AG04450 (cell line): ENCODE results near the gene ZSCAN12. TPM values are rescaled to one million over a fixed set of nuclear protein-coding genes. Genes with fewer than 3 reads are reported as not detected.

Experiments used
- CTCF ChIA-PET: fragments of 300-600, 350-600 bp; formaldehyde crosslinking; extraction: SDS; loops from one replicate; lab custom pipeline; 2022; ENCODE audit warnings: antibody characterized with exemption, inconsistent platforms; lab: Charles Lee
- POLR2A ChIA-PET: fragments of 350-600 bp; formaldehyde crosslinking; extraction: SDS; loops from one replicate; lab custom pipeline; 2021; ENCODE audit warnings: antibody characterized with exemption, inconsistent platforms; lab: Yijun Ruan, JAX
- DNase-seq: peaks from one replicate; pipeline ENCODE4 v3.0.0-alpha.2; 2011; ENCODE audit warnings: low read depth, low spot score
- H3K27ac ChIP-seq: one replicate; pipeline ENCODE4 v1.5.1; 2012; ENCODE audit warnings: low read depth, low read length, control low read depth
- H3K27me3 ChIP-seq: one replicate; pipeline ENCODE4 v1.6.0; 2012; ENCODE audit warnings: low read length; ENCODE audit not compliant: control insufficient read depth, insufficient read depth
- H3K4me3 ChIP-seq: 2 replicates; pipeline ENCODE4 v1.5.1; 2011; ENCODE audit warnings: mild to moderate bottlenecking, low read depth, low read length, control low read depth
- H3K9me3 ChIP-seq: 2 replicates; pipeline ENCODE4 v1.5.1; 2012; ENCODE audit warnings: low read length; ENCODE audit not compliant: control insufficient read depth, insufficient read depth
- CTCF ChIP-seq: IDR thresholded peaks from 2 replicates; pipeline ENCODE4 v1.5.1; 2011; ENCODE audit warnings: low read depth, low read length, control low read depth, inconsistent platforms
- polyA plus RNA-seq: library from polyadenylated mRNA; depleted of rRNA; stranded (reverse); fragments of >200 nt; gene quantifications from 2 replicates; pipeline ENCODE4 v1.2.3, GENCODE V29; 2011

ZSCAN12 gene
- polyA plus RNA-seq, 1 experiment, result 5.5 TPM

- DNase-seq, result no peak
- ChIA-PET POLR2A (no interaction called here), CTCF (no interaction called here)
- no peak overlapping the region for H3K4me3 ChIP-seq
- peaks cover 16% of the 10 kb centered on the region for H3K27me3 ChIP-seq
- H3K27ac ChIP-seq, result no peak overlapping the region
- H3K9me3 ChIP-seq, result no peaks in the 10 kb centered on the region; the same call in none of the 2 replicates
- no peak for TF ChIP-seq CTCF
These were observed 54.3 kb downstream of the ZSCAN12 start for GRCh38 chr6:28345201-28345600.

- no peak for DNase-seq
- Histone ChIP-seq H3K27ac (no peak overlapping the region), H3K27me3 (peaks cover 16% of the 10 kb centered on the region), H3K4me3 (no peak overlapping the region), H3K9me3 (no peaks in the 10 kb centered on the region; the same call in 1 of the 2 replicates)
- ChIA-PET POLR2A (no interaction called here), CTCF (no interaction called here)
- no peak for TF ChIP-seq CTCF
These were observed 55.5 kb downstream of the ZSCAN12 start for GRCh38 chr6:28343898-28344677.

GRCh38 chr6:28340310-28341095 lies 59.0 kb downstream of the ZSCAN12 start:
- Histone ChIP-seq H3K27me3 (peaks cover 9% of the 10 kb centered on the region), H3K27ac (no peak overlapping the region), H3K9me3 (no peaks in the 10 kb centered on the region; the same call in 1 of the 2 replicates), H3K4me3 (no peak overlapping the region)
- TF ChIP-seq CTCF, result no peak
- POLR2A ChIA-PET, result no interaction called here
- CTCF ChIA-PET, result interaction anchor here (0.8 kb wide), 1 partner anchor 14 kb away, joined by 4 read pairs; no protein-coding TSS in a partner anchor
- DNase-seq, result no peak

- no peak overlapping the region for H3K27ac ChIP-seq
- ChIA-PET CTCF (no interaction called here), POLR2A (no interaction called here)
These were observed 62.4 kb downstream of the ZSCAN12 start for GRCh38 chr6:28337121-28337520.

More at GRCh38 chr6:28337121-28337520, 62.4 kb downstream of the ZSCAN12 start:
- Histone ChIP-seq H3K4me3 (peak overlapping the region; percentile 83), H3K27me3 (peaks cover 5% of the 10 kb centered on the region), H3K9me3 (no peaks in the 10 kb centered on the region; the same call in 1 of the 2 replicates)
- no peak for TF ChIP-seq CTCF
- DNase-seq, result no peak
